Smooth muscle cell (in vitro differentiated cells): ENCODE measurements around the gene KCNMB3. TPM values are rescaled to one million over a fixed set of nuclear protein-coding genes. Genes with fewer than 3 reads are reported as not detected.
A peak's percentile ranks its signal among the peaks of the same experiment; 100 is the strongest.

Source experiments
- DNase-seq: peaks from one replicate; lab custom pipeline; 2025; ENCODE audit not compliant: unreplicated experiment; lab: John Stamatoyannopoulos, UW
- H2AFZ ChIP-seq: fragments of 200-600 bp; sonication (generic); 2 replicates; pipeline ENCODE4 v1.6.0; 2016; ENCODE audit warnings: antibody characterized with exemption, low read depth, mild to moderate bottlenecking
- H3F3A ChIP-seq: fragments of 200-600 bp; sonication (generic); 2 replicates; pipeline ENCODE4 v1.6.0; 2017; ENCODE audit warnings: antibody characterized with exemption, low read depth
- H3K27ac ChIP-seq: fragments of 200-600 bp; sonication (generic); 2 replicates; pipeline ENCODE4 v1.5.1; 2016; ENCODE audit warnings: low read depth, mild to moderate bottlenecking
- H3K27me3 ChIP-seq: fragments of 200-600 bp; sonication (generic); 2 replicates; pipeline ENCODE4 v1.6.1; 2016; ENCODE audit warnings: low read depth, mild to moderate bottlenecking
- H3K36me3 ChIP-seq: fragments of 200-600 bp; sonication (generic); 2 replicates; pipeline ENCODE4 v1.5.1; 2016; ENCODE audit warnings: low read depth
- H3K4me1 ChIP-seq: fragments of 200-600 bp; sonication (generic); 2 replicates; pipeline ENCODE4 v1.5.1; 2016; ENCODE audit warnings: low read depth
- H3K4me2 ChIP-seq: fragments of 200-600 bp; sonication (generic); 2 replicates; pipeline ENCODE4 v1.6.0; 2016; ENCODE audit warnings: mild to moderate bottlenecking
- H3K4me3 ChIP-seq: fragments of 200-600 bp; sonication (generic); 2 replicates; pipeline ENCODE4 v1.5.1; 2016; ENCODE audit warnings: mild to moderate bottlenecking
- H3K79me2 ChIP-seq: fragments of 200-600 bp; sonication (generic); 2 replicates; pipeline ENCODE4 v1.6.0; 2016; ENCODE audit warnings: low read depth, mild to moderate bottlenecking
- H3K9ac ChIP-seq: fragments of 200-600 bp; sonication (generic); 2 replicates; pipeline ENCODE4 v1.6.0; 2016; ENCODE audit warnings: low read depth
- H3K9me3 ChIP-seq: fragments of 200-600 bp; sonication (generic); replicated peaks from 2 replicates; pipeline ENCODE4 v1.5.1; 2016; ENCODE audit warnings: low read depth
- H4K20me1 ChIP-seq: fragments of 200-600 bp; sonication (generic); 2 replicates; pipeline ENCODE4 v1.6.0; 2016; ENCODE audit warnings: low read depth
- CTCF ChIP-seq: fragments of 200-600 bp; sonication (generic); IDR thresholded peaks from 2 replicates; pipeline ENCODE4 v1.5.1; 2017; ENCODE audit warnings: borderline replicate concordance, mild to moderate bottlenecking, antibody characterized with exemption; ENCODE audit not compliant: insufficient read depth, poor library complexity, severe bottlenecking
- WGBS: methylation state at CpG from one replicate; pipeline ENCODE4 v1.1.7; 2016; ENCODE audit warnings: low lambda C conversion rate; 5-methylcytosine and 5-hydroxymethylcytosine counted together
- polyA plus RNA-seq: library from polyadenylated mRNA; unstranded; fragments of >200 nt; fragmentation: Nextera tagmentation; extraction: Ambion mirVana; gene quantifications from 2 replicates; pipeline ENCODE4 v1.2.1, GENCODE V29; 2016
- total RNA-seq: library from RNA; depleted of rRNA; stranded (reverse); fragments of >200 nt; gene quantifications from 2 replicates; pipeline ENCODE4 v1.2.3, GENCODE V29; 2014

Gene KCNMB3
- total and polyA plus RNA-seq, 2 experiments from 2014 or later: 2.3 TPM; not detected in 1

DNA sequence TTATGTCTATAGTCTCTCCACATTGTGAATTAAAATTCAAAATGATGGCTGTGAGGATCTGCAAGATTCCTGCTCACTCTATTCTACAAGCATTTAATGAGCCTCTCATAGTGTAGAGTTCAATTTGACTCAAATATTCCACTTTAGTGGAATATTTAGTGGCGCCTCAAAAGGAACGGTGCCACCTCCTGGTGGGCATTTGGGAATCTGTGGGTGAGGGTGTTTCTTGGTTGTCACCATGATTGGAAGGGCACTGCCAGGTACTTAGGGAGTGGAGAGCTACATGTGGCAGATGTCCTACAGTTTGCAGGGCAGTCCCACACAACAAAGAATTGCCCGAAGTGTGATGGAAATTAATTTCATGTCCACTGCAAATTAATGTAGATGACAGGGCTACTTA lies 21.5 kb upstream of the KCNMB3 start:
- no peaks in the 10 kb centered on the region for H3K36me3 ChIP-seq
- DNase-seq: no peak
- no peaks in the 10 kb centered on the region for H3F3A ChIP-seq
- no peak overlapping the region for H3K4me2 ChIP-seq
- H2AFZ ChIP-seq: no peak overlapping the region
- no peaks in the 10 kb centered on the region for H4K20me1 ChIP-seq
- H3K4me1 ChIP-seq: no peaks in the 10 kb centered on the region
- peak; percentile 12 for TF ChIP-seq CTCF
- no peaks in the 10 kb centered on the region for H3K9me3 ChIP-seq
- H3K4me3 ChIP-seq: no peak overlapping the region
- no peak overlapping the region for H3K9ac ChIP-seq
- 99% methylated on average over 3 of the region's 3 CpGs for WGBS
- H3K27me3 ChIP-seq: no peaks in the 10 kb centered on the region
- no peak overlapping the region for H3K27ac ChIP-seq
- H3K79me2 ChIP-seq: no peaks in the 10 kb centered on the region

DNA sequence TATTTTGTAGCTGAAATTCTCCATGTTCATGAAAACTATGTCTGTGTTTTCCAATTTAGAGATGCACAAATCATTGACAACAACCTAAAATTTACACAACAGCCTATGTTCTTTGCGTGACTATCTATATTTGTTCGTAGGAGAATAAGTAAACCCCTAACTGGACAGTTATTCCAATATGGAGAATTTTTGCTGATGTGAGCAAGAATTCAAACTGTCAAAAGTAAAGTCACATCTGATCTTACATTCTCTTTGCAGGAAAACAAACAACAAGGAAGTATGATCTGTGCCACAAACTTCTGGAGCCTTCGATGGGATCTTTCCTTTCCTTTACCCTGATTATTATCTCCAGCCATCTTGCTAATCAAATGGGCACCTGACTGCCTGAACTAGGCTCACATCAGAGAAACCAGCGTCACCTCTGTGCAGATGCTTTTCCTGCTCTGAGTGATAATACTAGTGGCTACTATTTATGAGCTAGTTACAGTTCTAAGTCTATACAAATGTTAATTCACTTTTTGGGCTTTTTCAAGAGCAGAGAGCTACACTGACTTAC lies 18.3 kb upstream of the KCNMB3 start:
- no peaks in the 10 kb centered on the region for H4K20me1 ChIP-seq
- H3K27me3 ChIP-seq: no peaks in the 10 kb centered on the region
- H3F3A ChIP-seq: no peaks in the 10 kb centered on the region
- no peaks in the 10 kb centered on the region for H3K79me2 ChIP-seq
- H3K9ac ChIP-seq: no peak overlapping the region
- H3K36me3 ChIP-seq: no peaks in the 10 kb centered on the region
- H3K4me2 ChIP-seq: no peak overlapping the region
- no peak for DNase-seq
- no peaks in the 10 kb centered on the region for H3K9me3 ChIP-seq
- H3K27ac ChIP-seq: no peak overlapping the region
- H3K4me1 ChIP-seq: no peaks in the 10 kb centered on the region
- WGBS: 86% methylated on average over 4 of the region's 4 CpGs
- no peak overlapping the region for H3K4me3 ChIP-seq
- no peak overlapping the region for H2AFZ ChIP-seq
- no peak for TF ChIP-seq CTCF

DNA sequence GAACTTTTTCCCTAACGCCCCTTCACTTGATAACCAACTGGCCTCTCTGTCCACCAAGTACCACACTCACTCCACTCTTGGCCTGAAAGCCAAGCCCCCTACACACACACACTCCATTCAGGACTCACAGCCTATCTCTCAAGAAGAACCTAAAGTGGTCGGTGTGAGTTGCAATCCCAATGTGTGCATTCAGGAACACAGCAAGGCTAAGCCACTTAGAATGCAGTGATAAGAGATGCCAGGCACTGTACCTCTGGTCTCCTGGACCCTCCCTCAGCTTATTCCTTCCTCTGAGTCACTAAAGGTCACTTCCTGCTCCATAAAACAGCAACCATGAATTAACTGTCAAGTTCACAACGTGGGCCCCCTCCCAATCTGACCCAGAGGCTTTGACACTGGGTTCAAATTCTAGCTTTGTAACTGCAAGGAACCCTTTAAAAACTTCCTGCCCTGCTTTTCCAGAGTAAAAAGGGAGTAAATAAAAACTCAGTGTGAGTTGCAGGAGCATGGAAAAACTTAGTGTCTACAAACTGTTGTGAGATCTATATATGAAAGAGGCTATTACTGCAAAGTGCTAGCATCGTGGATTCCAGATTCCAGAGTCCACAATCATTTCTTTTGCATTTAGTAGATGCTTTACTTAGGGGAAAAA lies 17.6 kb upstream of the KCNMB3 start:
- H3K4me3 ChIP-seq: no peak overlapping the region
- no peak overlapping the region for H2AFZ ChIP-seq
- H3K9me3 ChIP-seq: no peaks in the 10 kb centered on the region
- 47% methylated on average over 4 of the region's 4 CpGs for WGBS
- H3K27ac ChIP-seq: no peak overlapping the region
- DNase-seq: no peak
- TF ChIP-seq CTCF: no peak
- no peaks in the 10 kb centered on the region for H3K79me2 ChIP-seq
- H4K20me1 ChIP-seq: no peaks in the 10 kb centered on the region
- no peaks in the 10 kb centered on the region for H3K27me3 ChIP-seq
- no peaks in the 10 kb centered on the region for H3F3A ChIP-seq
- no peaks in the 10 kb centered on the region for H3K36me3 ChIP-seq
- H3K4me2 ChIP-seq: no peak overlapping the region
- H3K4me1 ChIP-seq: no peaks in the 10 kb centered on the region
- no peak overlapping the region for H3K9ac ChIP-seq

GRCh38 chr3:179266701-179267211 lies 15.8 kb upstream of the KCNMB3 start:
- Histone ChIP-seq H3K9ac (no peak overlapping the region), H3K4me2 (no peak overlapping the region), H3K27ac (no peak overlapping the region), H4K20me1 (no peaks in the 10 kb centered on the region), H2AFZ (no peak overlapping the region), H3F3A (no peaks in the 10 kb centered on the region), H3K36me3 (no peaks in the 10 kb centered on the region), H3K27me3 (no peaks in the 10 kb centered on the region), H3K79me2 (no peaks in the 10 kb centered on the region), H3K4me3 (no peak overlapping the region), H3K4me1 (no peaks in the 10 kb centered on the region), H3K9me3 (no peaks in the 10 kb centered on the region)
- no peak for TF ChIP-seq CTCF
- WGBS: 95% methylated on average over 21 of the region's 21 CpGs
- no peak for DNase-seq
